ENCODE data around the gene MEGF11.

The MEGF11 gene

GRCh38 chr15:66167854-66168253 lies 85.7 kb downstream of the MEGF11 start:
- DNase-seq: no peak

- DNase-seq: no peak
Observed at GRCh38 chr15:66165856-66166255, 87.7 kb downstream of the MEGF11 start.

GRCh38 chr15:66164788-66165187 lies 88.8 kb downstream of the MEGF11 start:
- peak; percentile 41 for DNase-seq

- DNase-seq: no peak
Observed at GRCh38 chr15:66163553-66163952, 90.0 kb downstream of the MEGF11 start.

- DNase-seq: no peak
Observed at GRCh38 chr15:66162286-66162685, 91.3 kb downstream of the MEGF11 start.

GRCh38 chr15:66161575-66162118 lies 91.9 kb downstream of the MEGF11 start:
- no peak for DNase-seq

GRCh38 chr15:66161108-66161507 lies 92.4 kb downstream of the MEGF11 start:
- no peak for DNase-seq

- no peak for DNase-seq
Observed at GRCh38 chr15:66157507-66157906, 96.0 kb downstream of the MEGF11 start.

GRCh38 chr15:66156310-66156975 lies 97.1 kb downstream of the MEGF11 start:
- DNase-seq: no peak

GRCh38 chr15:66155065-66155464 lies 98.5 kb downstream of the MEGF11 start:
- DNase-seq: no peak

GRCh38 chr15:66154581-66154980 lies 99.0 kb downstream of the MEGF11 start:
- DNase-seq: no peak

- DNase-seq: no peak
Observed at GRCh38 chr15:66153549-66154415, 99.8 kb downstream of the MEGF11 start.

GRCh38 chr15:66152650-66153049 lies 100.9 kb downstream of the MEGF11 start:
- no peak for DNase-seq

- peak; percentile 87 for DNase-seq
Observed at GRCh38 chr15:66151809-66152208, 101.7 kb downstream of the MEGF11 start.

GRCh38 chr15:66149871-66150270 lies 103.7 kb downstream of the MEGF11 start:
- no peak for DNase-seq

- DNase-seq: no peak
Observed at GRCh38 chr15:66148187-66148586, 105.4 kb downstream of the MEGF11 start.

- DNase-seq: no peak
Observed at GRCh38 chr15:66147440-66147839, 106.1 kb downstream of the MEGF11 start.

- no peak for DNase-seq
Observed at GRCh38 chr15:66145726-66146182, 107.8 kb downstream of the MEGF11 start.

GRCh38 chr15:66144978-66145725 lies 108.4 kb downstream of the MEGF11 start:
- no peak for DNase-seq

- no peak for DNase-seq
Observed at GRCh38 chr15:66142285-66142684, 111.3 kb downstream of the MEGF11 start.

- no peak for DNase-seq
Observed at GRCh38 chr15:66139591-66140207, 113.9 kb downstream of the MEGF11 start.

GRCh38 chr15:66138892-66139590 lies 114.5 kb downstream of the MEGF11 start:
- no peak for DNase-seq
